Measurements from ENCODE around the gene XPO6.
A peak's percentile ranks its signal among the peaks of the same experiment; 100 is the strongest.
"Not testable (repeated sequence)": the region's sequence is repeated elsewhere in the genome, so short reads cannot be mapped to it uniquely, and the experiment has no call there.

XPO6 gene

DNA sequence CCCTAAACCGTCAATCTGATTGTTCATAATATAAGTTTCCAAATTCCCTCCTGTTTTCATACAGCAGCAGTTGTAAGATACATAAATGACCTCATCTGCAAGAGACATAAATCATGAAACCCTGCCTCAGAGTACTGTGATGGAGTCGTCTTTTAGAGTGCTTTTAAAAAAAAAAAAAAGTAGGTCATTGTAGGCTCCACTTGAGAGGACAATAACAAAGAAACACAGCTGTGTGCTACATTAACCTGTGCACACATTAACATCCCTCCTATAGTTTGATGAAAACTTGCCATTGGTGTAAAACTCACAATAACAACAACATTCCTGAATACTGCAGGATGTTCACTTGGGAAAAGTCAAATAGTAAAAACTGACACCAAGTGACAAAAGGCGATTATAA is 56.5 kb downstream of the XPO6 start:
- no peak for DNase-seq (ENCODE audit: low spot score)

DNA sequence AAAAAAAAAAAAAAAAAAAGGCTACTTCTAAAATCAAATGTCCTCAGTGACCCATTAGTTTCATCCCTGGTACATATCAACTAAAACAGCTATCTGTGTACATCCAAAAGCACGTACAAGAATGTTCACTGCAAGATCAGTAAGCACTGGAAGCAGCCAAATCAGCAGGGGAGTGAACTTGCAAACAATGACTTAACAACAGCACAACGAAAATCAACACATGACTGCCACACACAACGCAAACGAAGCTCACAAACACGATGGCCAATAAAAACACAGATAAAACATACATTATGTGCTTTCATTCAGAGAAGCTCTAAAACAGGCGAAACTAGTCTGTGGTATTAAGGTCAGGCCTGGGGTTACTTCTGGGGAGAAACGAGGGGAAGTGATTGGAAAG is 60.6 kb downstream of the XPO6 start:
- DNase-seq (ENCODE audit: low spot score), result no peak

DNA sequence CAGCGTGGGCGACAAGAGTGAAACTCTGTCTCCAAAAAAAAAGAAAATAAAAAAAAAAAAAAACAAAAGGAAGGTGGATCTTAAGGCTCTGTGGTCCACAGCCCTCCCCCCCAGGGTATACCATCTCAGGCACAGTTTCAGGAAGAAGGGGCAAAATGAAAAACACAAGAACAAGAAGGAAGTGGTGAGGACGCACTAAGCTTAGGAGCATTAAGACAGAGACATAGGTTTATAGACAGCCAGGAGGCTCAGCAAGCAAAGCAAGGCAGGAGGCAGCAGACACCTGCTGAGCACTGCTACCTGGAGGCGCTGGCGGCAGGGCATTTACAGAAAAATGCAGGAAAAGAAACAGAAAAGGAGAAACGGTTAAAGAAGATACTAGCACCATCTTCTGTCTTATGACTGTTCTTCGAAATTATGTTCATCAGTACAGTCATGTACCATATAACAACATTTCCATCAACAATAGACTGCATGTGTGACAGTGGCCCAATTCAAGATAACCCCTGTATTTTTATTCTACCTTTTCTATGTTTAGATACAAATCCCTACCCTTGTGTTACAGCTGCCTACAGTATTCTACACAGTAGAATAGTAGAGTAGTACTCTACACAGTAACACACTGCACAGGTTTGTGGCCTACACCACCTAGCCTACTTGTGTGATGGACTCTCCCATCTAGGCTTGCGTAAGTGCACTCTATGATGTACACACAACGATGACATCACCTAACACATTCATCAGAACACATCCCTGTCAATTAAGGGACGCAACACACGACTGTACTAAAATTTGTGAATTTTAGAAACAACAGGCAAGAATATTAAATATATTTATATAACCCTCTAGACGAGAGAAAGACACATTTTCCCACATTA is 62.5 kb downstream of the XPO6 start:
- no peak for DNase-seq (ENCODE audit: low spot score)

DNA sequence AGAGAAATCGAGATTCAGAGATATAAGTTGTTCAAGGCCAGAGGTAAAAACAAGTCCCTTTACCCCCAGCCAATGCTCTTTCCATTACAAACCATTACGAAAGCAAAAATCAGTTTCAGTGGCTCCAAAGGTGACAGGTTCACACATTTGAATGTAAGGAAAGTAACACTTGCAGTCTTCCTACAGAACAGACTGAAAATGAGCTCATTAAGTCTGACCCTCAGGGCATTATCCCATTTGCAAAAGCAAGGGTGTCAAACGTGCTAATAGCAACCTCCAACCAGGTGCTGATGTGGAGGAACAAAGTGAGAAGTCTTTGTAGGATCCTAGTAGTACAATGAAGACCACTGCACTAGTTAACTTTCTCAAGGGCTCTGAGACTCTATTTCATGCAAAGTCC is 65.2 kb downstream of the XPO6 start:
- DNase-seq (ENCODE audit: low spot score), result no peak

DNA sequence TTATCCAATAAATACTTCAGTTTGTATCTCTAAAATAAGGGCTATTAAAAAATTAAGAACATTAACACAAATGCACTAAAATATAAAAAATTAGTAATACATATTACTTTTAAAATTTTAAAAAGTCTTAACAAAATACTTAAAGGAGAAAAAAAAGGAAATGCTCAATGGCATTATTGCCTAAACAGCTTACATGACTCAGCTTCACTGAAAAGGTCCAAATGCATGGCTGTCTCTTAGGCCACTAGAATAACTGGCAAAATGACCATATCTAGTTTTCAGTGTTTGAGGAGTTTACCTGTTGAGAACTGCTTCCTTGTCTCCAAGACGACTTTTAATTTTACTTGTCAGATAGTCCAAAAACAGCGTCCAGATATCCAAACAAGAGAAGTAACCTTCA is 66.0 kb downstream of the XPO6 start:
- no peak for DNase-seq (ENCODE audit: low spot score)

DNA sequence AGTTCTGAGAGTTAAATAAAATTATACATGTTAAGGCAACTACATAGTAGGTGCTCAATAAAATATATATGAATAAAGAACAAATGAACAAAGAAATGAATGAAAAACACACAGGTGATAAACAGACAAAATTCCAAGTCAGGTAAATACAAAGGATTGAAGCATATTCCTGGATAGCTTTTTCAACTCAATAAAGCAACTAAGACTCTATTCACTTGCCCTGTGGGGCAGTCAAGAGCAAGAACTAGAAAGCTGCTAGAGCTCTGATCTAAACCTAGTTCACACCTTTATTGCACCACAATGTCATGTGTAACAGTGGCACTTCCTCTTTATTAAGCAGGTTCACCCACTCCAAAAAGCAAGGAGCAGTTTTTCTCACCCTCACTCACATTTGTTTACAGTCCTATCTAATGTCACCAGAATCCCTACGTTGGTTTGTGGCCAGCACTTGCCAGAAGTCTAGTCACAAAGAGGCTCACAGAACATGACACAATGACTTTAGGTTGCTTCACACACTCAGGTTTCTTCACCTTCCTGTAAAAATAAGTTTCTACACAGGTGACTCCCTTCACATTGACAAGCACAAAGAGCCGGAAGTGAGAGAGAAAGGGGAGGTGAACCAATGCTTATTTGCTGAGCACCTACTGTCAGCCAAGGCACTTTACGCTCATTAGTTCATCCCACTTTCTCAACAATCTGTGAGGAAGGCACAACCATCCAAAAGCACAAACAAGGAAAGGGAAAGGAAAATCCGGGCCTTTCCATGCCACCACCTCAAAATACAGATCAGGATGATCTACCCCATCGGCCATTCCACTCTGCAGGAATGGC is 70.8 kb downstream of the XPO6 start:
- DNase-seq (ENCODE audit: low spot score), result no peak

DNA sequence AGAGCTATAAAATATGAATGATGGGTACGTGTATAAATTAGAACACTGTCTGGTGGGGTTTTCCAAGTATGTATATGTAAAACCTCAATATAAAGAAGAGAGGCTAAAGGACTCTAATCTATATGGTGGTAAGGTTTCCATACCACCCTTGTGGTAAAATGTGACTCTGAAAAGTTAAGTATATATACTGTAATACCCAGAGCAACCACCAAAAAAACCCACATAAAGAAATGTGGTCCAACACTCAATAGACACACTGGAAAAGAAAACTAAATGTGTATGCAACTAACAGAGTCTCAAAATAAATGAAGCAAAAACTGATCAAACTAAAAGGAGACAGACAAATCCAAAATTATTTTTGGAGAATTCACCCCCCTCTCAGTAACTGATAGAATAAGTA is 72.2 kb downstream of the XPO6 start:
- no peak for DNase-seq (ENCODE audit: low spot score)

DNA sequence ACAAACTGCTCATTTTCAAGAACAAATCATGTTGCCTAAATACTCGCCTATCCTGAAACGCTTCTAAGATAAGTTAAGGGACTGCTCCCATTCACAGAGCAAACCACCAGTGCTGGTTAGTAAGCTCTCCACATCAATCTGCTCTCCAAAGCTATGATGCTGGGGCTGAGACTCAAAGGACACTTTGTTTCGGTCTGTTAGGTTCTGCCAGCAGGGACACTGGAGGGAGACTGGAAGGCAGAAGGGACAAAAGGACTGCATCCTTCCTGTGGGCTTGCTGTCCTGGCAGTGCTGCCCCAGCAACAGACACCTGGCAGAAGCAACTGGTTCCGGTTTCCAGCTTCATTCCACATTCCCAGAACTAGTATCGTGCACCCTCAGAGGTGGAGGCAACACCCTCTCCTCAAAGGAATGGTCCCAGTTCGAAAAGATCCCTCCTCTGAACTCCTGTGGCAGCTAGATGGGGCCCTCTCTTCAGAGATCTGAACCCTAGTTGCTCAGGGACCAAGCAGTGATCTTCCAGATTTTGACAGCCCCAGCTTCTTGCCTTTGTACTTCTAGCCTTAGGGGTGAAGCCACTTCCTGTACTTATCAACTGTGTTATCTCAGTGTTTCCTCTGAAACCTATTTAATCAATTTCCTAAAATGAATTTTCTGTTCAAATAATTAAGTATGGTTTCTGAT is 74.9 kb downstream of the XPO6 start:
- DNase-seq (ENCODE audit: low spot score), result peak; percentile 81

DNA sequence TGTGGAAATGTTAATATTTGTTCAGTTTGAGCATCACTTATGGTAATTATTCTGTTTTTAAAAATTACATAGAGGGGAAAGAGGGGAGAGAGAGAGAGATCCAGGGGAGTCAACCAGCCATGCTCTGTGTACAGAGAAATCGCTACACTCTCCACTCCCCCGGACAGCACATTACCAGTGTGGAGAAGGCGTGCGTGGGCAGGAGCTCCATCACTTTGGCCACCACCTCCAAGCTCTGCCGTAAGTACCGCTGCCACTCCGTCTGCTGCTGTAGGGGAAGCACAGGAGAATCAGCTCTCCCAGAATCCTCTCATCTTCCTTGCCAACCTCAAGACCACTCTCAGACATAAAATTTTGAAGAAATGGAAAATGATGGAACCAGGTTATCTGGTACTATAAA is 78.1 kb downstream of the XPO6 start:
- no peak for DNase-seq (ENCODE audit: low spot score)

DNA sequence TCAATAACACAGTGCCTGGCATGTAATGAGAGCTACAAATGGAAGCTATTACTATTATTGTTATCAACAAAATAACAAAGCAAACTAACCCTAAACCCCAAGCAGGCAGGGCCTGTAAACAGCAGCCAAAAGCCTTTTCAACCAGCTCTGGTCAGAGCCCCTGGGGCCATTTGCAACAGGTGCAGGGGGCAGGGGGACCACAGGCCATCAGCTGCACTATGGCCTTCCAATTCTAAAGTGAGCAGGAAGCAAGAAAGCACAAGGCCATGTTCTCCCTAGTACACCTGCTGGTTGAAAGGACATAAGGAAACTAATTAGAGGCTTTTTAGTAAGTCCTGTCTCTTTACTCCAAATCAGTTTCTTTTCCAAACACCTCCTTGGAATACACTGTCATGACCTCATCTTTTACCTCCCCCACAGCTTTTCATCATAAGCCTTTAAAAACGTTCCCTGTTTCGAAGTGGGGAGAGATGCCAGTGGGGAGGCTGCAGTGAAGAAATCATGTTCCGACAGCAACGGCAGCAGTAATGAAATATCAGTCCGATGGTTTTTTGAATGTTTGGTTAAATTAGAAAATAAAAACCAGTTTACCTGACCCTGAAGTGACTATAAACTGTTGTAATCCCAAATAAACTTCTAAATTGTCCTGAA is 79.9 kb downstream of the XPO6 start:
- no peak for DNase-seq (ENCODE audit: low spot score)

DNA sequence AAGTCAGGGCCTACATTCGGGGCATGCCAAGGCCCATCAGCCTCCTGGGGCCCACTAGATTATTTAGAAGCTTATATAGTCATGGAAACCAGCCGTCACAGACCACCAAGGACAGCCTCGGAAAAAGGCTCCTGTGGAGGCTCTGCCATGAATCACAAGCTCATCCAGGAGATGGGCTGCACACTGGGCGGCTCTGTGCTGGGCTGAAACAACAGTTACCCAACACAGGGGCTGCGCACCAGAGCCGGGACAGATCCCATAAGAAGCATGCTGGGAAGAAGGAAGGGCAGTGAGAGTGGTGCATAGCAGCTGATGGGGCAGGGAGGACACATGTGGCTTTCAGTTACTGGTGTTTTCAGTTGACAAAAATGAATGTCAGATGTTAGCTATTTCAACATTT is 80.6 kb downstream of the XPO6 start:
- DNase-seq (ENCODE audit: low spot score), result no peak

DNA sequence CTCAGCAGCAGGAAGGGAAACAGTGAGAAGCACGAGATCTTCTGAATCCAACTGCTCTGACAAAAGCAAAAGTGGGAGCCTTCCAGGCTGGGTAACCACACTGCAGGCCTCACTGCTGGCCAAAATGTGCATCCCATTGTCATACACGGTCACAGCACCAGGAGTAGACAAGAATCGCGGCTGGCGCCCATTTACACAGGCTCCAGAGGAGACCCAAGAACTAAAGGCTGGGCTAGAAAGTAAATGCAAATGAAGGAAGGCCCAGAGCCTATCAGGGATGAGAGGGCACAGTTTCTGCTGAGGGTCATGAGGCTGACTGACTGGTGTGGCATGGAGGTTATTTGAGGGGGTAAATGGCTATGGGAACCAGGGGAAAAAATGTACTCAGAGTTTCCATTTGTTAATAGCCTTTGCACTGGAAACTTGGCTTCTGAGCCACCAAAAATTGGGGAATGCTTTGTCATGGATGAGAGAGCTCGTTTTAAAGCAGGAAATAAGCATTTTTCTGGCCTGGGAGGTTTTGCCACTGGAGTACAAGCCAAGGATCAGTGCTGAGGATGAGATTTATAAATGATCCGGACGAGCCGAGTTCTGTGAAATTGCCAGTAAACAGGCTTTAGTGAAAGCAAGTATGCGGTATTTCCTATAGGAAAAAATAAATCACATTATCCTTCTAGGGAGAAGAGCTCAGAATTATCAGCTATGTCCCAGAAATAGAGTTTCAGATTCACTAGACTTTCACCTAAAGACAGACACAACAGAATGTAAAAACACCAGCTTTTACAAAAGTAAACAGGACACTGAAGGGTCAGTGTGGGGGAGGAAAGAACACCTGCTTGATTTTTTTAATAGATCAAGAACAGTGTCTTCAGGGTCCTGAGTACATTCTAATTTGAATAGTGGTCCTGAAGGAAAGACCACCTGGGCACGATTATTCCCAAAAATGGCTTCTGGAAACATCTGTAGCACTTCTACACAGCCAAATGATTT is 81.4 kb downstream of the XPO6 start:
- no peak for DNase-seq (ENCODE audit: low spot score)

DNA sequence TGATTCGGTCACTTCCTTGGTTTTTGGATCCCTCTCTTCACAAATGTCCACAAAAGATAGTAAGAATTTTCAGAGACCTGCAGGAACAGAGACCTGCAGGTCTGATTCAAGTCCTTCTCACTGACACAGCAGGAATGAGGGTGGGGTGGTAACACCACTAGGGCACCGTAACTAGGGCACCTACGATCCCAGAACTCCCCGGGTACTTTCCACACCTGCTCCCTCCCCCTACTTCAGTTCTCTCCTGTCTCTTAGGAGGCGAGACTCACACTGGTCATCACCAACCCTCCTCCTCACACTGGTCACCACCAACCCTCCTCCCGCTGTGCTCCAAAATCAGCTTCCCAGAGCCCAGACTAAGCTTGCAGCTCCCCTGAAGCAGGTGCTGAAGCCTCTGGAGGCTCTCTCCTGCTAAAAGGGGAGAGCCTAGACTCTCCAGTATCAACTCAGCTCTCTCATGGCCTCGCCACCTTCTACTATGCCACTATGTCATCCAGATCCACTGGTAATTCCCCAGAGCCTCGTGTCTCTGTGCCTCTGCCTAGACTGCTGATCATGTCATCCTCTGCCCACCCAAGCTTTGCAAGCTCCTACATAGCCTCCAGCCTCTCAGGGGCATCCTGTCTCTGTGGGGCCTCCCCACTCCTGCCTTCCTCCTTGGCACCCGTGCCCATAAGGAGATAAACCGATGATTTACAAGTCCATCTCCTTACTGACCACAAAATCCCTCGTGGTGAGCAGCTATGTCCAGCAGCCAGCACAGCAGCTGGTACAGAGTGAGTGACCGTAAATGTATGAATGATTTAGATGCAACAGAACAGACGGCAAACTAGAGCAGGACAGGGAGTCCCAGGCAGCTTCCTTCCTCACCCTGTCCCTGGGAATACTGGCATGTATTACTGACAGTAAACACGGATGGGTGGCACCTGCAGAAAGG is 84.8 kb downstream of the XPO6 start:
- no peak for DNase-seq (ENCODE audit: low spot score)

DNA sequence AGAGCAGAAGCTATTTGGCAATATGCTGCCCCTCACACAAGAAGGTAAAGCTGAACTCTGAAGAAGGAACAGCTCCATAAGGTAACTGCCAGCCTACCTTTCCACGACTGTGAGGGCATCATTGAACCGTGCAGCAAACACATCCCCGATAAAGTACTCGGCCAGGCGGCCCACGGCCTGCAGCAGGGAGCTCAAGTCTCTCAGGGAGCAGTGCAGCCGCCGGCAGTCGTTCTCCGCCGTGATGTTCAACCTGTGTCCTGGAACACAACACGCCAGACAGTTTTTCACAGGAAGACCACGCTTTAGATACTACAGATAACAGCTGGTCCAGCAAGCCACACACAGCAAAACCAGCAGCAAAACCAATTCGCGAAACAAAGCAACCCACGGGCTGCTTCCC is 86.2 kb downstream of the XPO6 start:
- DNase-seq (ENCODE audit: low spot score), result no peak

DNA sequence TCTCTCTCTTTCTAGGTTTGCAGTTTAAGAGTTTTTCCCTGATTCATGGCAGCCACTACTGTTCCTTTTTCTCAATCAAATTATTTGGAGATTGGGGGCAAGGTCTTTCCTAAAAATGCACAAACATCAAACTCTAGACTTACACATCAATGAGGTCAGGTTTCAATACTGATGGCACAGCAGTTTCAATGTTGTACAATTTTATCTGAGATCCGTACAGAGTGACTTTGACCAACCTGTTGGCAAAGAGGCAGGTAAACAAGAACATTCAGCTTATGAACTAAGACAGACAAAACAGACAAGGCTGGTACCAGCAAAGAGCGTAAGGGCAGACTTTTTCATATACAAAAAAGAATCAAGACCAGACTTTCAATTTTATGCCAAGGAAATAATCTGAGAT is 90.2 kb downstream of the XPO6 start:
- no peak for DNase-seq (ENCODE audit: low spot score)

DNA sequence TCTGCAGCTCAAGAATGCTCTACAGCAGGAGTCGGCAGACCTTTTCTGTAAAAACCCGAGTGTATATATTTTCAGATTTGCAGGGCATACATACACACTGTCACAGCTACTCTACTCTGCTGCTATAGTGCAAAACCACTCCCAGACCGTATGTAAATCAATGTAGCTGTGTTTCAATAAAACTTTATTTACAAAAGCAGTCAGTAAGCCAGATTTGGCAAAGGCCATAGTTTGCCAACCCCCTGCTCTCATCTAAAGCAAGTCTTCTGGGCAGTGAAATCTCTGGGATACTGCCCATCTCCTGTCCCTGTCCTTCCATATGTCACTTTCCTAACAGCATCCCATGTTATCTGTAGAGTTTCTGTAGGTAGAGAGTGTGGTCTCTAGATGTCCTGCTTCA is 91.0 kb downstream of the XPO6 start:
- DNase-seq (ENCODE audit: low spot score), result no peak

DNA sequence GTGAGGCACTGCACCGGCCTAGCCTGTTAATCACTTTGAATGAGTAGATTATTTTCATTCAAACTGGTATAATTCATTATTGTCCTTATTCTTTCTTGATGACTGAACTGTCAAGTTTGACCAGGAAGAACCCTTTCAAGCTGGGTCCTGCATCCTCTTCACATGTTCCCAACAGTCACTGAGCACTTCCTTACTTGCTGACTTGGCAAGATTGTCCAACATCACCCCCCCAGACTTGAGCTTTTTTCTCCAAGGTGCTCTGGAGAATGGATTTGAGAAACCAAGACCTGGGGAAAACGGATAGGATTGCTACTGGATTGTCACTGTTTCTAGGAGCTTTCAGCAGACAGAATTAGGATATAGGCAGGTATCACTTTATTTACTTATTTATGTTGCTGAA is 93.1 kb downstream of the XPO6 start:
- DNase-seq (ENCODE audit: low spot score), result no peak

DNA sequence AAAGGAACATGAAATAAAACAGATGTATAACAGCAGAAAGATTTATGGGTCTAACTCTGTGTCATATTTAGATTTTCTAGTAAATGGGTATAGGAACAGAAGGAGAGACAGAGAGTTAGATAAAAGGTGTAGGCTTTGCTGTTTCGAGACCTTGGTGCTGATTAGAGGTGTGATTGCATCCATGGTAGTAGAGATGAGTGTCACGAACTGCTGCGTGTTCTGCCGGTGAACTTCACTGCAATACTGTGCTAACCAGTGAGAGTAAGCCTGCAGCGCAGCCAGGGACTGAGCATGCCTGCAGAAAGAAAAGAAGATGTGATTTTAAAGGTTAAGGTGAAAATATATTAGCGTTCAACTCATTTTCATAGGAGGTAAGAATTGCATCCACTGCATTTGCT is 94.6 kb downstream of the XPO6 start:
- no peak for DNase-seq (ENCODE audit: low spot score)

DNA sequence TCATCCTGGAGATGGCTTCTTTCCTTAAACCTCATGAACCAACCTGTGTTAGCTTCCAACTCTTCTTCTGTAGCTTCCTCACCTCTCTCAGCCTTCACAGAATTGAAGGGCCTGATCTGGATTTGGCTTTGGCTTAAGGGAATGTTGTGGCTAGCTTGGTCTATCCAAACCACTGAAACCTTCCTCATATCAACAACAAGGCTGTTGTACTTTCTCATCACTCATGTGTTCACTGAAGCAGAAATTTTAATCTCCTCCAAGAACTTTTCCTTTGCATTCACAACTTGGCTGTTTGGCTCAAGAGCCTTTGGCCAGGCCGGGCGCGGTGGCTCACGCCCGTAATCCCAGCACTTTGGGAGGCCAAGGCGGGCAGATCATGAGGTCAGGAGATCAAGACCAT is 95.9 kb downstream of the XPO6 start:
- DNase-seq (ENCODE audit: low spot score), result not testable (repeated sequence)

DNA sequence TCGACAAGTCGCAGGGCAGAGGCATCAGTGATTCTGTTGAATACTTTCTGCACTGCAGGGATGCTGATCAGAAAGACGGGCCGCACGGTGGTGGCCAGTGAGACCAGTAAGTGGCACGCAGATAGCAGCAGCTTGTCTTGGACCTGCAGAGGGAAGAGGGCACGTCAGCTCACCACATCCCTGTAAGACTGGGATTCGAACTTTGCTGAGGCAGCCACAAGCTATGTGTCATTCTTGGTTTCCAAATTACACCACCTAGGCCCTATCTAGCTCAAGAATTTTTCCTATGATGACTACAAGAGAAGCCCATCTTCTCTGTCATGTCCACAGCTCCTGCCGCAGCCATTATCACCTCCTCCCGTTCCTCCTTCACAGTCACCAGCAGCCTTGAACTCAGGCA is 98.9 kb downstream of the XPO6 start:
- DNase-seq (ENCODE audit: low spot score), result no peak

Measured in globus pallidus (tissue), 1 donor.